Endothelial cell of umbilical vein (primary cell): ENCODE results near the gene DGKG.

Source experiments
- EZH2 ChIP-seq: IDR thresholded peaks from 2 replicates; pipeline ENCODE4 v1.6.1; 2012; ENCODE audit warnings: borderline replicate concordance, low read depth, mild to moderate bottlenecking, moderate library complexity, low read length, inconsistent platforms; ENCODE audit not compliant: severe bottlenecking
- JUN ChIP-seq: IDR thresholded peaks from 2 replicates; pipeline ENCODE4 v1.6.1; 2011; ENCODE audit warnings: borderline replicate concordance, low read depth; ENCODE audit not compliant: insufficient read length, insufficient read depth
- MYC ChIP-seq: IDR thresholded peaks from one replicate; pipeline ENCODE4 v1.6.1; 2011; ENCODE audit warnings: mild to moderate bottlenecking, low read depth, low read length
- POLR2A ChIP-seq: IDR thresholded peaks from 2 replicates; pipeline ENCODE4 v1.6.1; 2012; ENCODE audit warnings: low read depth, mild to moderate bottlenecking, control low read depth, low read length
- POLR2AphosphoS5 ChIP-seq: IDR thresholded peaks from 2 replicates; pipeline ENCODE4 v1.6.1; 2012; ENCODE audit warnings: low read depth, mild to moderate bottlenecking, control low read depth, low read length, moderate library complexity; ENCODE audit not compliant: insufficient read depth
- TF ChIP-seq, protein P1 (sequence below), 2 donors: IDR thresholded peaks; 1 replicate in 1 of 2; 2 replicates in 1 of 2; pipeline ENCODE4 v1.5.1; 2011; ENCODE audit warnings: low read length in 2 of 2, mild to moderate bottlenecking in 2 of 2, moderate library complexity in 2 of 2, control low read depth in 1 of 2, inconsistent platforms in 1 of 2, low read depth in 1 of 2; ENCODE audit not compliant: insufficient read depth in 1 of 2; ENCODE audit errors: extremely low read depth in 1 of 2

GRCh38 chr3:186237915-186238314 lies 124.1 kb downstream of the DGKG start:
- no peak for TF ChIP-seq EZH2
- no peak for TF ChIP-seq POLR2A
- TF ChIP-seq, protein P1, sequence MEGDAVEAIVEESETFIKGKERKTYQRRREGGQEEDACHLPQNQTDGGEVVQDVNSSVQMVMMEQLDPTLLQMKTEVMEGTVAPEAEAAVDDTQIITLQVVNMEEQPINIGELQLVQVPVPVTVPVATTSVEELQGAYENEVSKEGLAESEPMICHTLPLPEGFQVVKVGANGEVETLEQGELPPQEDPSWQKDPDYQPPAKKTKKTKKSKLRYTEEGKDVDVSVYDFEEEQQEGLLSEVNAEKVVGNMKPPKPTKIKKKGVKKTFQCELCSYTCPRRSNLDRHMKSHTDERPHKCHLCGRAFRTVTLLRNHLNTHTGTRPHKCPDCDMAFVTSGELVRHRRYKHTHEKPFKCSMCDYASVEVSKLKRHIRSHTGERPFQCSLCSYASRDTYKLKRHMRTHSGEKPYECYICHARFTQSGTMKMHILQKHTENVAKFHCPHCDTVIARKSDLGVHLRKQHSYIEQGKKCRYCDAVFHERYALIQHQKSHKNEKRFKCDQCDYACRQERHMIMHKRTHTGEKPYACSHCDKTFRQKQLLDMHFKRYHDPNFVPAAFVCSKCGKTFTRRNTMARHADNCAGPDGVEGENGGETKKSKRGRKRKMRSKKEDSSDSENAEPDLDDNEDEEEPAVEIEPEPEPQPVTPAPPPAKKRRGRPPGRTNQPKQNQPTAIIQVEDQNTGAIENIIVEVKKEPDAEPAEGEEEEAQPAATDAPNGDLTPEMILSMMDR (IDR thresholded peaks at IDR 0.05; ENCODE audit: extremely low read depth in 1 of 2, insufficient read depth in 1 of 2, low read depth in 1 of 2, low read length in 2 of 2): no peak
- no peak for TF ChIP-seq MYC
- no peak for TF ChIP-seq POLR2AphosphoS5
- TF ChIP-seq JUN: no peak
